GM19438 (cell line): Measurements from ENCODE around the gene KLK1.
A peak's percentile ranks its signal among the peaks of the same experiment; 100 is the strongest.

ENCODE experiments used
- ATAC-seq: cut with Tn5 transposase; IDR thresholded peaks from one replicate; pipeline ENCODE4 v1.9.1; 2021; ENCODE audit warnings: low read depth; ENCODE audit not compliant: unreplicated experiment

KLK1 gene

DNA sequence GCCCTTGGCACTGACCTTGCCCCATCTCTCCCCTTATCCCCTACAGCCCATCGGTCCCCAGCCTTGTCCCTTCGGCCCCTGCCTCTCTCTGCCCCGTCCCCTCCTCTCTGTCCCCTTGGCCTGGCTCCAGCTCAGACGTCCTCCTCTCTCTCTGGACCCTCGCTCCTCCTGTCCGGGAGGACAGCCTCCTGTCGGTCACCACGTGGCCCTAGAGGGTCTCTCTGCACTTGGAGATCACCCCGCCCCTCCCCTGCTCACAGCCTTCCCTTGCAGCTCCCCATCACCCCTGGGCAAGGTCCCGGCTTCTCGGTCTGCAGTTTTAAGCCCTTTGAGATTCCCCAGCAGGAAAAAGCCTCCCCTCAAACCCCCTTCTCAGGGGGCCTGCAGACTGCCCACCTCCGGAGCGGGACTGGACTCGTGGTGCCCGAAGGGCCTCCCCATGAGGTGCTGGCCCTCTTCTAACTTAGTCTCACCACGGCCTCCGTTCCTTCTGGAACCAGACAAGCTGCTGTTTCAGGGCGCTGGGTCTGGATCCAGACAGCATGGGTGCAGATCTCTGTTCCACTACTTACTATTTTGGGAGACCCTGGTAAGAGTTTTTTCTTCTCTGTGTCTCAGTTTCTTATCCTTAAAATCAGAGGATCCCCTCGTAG is 13.1 kb upstream of the KLK1 start:
- ATAC-seq, result no peak

DNA sequence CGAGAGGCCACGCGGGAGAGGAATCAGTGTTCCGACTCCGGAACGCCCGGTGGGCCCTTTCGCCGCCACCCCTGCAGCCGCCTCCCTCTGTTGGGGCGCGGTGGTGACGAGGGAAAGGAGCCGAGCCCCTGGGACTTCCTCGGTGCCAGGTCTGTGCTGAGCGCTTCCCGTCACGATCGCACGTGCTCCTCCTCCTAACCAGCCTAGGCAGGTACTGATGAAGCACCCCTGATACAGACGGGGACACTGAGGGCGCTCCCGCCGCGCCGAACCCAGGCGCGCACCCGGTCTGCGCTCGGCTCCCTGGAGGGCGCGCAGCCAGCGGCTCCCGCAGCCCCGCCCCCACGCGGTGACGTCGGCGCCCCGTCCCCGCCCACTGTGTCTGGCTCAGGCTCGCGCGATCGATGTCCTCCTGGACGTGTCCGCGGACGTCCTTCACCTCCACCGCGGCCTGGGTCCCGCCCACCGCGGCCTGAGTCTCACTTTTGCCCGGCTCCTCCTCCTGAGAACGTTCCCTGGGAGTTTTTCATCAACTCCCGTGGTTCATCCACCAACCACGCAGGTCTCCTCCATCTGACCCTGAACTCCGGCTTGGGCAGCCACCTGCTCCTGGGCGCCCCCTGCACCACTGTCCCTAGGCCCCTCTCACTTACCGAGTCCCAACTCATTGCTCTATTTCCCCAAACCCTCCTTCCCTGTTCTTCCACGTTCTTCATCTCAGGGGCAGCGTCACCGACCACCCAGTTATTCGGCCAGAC is 12.4 kb upstream of the KLK1 start:
- ATAC-seq, result peak; percentile 83

DNA sequence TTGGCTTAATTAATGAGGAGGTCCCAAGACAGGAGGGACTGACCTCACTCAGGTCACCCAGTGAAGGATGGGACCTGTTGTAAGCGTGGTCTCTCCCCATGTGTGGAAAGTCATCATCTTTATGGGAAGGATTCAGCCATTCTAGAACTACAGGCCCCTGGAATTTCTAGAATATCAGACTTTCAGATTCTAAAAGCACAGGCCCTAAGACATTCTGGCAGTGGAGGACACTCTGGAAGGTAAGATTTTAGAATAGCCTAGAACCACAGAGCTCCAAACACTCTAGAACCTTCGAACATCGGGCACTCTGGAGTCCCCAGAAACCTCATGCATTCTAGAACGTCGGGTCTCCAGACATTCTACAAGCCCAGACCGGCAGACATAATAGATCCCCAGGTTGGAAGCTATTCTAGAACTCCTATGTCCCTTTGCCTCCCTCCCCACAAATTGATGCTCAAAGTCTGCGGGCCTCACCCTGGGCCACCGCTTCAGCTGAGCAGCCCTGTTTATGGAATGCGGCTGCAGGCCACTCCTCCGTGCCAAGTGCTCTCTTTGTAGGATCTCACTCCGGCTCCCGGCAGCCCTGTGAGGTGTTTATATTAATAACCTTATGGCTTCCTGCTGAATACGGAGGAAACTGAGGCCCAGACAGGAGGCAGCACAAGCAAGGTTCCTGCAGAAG is 11.7 kb upstream of the KLK1 start:
- no peak for ATAC-seq

DNA sequence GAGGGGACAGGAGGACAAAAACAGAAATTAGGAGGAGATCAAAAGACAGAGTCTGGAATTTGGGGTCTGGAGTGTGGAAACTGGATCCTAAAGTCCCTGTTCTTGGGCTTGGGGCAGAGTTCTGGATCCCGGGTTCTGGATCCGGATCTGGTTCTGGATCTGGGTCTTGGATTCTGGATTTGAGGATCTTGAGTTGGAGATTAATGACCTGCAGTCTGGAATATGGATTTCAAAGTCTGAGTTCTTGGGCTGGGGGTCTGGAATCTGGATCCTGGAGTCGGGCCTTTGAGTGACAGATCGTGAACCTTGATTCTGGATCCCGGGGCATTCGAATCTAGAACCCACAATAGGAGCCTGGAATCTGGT is 10.2 kb upstream of the KLK1 start:
- no peak for ATAC-seq

DNA sequence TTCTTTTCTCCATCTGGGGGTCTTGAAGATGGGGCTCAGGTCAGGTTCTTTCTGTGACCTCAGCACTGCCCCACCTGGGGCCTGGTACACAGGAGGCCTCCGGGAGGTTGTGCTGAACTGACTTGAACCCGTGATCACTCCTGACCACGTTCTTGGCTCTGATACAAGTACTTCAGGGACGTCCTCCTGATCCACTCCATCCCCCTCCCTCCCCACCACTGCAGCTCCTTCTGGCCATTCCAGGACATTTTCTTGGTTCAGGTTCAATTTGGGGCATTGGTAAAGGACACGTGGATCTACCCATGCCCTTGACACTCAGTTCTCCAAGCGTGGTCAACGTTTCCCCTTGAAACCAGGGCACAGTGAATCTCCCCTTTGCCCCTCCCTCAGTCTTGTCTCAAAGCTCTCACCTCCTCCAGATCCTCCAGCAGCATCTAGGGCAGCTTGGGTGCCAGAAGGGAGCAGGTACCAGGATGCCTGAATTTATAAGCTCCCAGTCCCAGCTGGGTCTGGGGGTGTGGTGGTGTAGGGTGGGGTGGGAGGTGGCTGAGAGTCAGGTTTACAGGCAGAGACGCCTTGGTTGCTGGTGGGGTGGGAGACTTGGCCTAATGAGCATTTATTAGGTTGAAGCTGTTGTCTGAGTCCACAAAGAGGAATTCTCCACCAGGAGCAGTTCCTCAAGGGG is 9.7 kb upstream of the KLK1 start, which contains the start of gene KLK15:
Gene KLK15, minus strand, starts transcription at position 458 of the 685 bp plus-strand sequence. CDS start 2,082 bp downstream, outside the sequence.
- no peak for ATAC-seq

DNA sequence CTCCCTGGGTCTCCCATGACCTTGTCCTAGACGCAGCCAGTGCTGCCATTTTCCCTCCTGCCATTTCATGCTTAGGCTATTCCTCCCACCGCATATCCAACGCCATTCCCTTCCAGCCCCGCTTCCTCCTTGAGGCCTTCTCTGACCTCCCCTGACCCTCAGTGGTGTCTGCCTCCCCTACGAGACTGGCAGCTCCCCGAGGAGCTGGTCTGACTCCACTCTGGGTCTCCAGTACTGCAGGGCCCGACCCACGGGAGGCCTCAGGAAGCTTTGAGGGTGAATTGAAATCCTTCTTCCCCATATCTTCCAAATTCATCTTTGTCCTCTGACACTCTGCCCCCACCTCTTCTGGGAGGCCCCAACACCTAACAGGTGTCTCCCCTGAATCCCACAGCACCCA is 9.1 kb upstream of the KLK1 start:
- ATAC-seq, result no peak

DNA sequence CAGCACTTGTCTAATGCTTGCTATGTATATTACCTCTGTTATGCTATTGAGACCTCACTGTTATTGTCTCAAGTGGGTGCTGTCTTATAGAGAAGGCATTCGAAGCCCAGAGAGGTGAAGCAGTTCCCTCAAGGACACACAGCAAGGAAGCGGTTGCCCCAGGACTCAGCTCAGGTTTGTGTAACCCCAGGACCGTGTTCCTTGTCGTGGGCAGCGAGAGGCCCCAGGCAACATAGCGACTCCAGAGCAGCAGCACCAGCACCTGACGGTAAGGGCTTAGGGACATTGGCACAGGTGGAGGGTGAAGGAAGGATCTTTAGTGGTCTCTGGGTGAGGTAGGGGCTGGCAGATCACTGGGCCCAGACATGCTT is 7.4 kb upstream of the KLK1 start:
- no peak for ATAC-seq

DNA sequence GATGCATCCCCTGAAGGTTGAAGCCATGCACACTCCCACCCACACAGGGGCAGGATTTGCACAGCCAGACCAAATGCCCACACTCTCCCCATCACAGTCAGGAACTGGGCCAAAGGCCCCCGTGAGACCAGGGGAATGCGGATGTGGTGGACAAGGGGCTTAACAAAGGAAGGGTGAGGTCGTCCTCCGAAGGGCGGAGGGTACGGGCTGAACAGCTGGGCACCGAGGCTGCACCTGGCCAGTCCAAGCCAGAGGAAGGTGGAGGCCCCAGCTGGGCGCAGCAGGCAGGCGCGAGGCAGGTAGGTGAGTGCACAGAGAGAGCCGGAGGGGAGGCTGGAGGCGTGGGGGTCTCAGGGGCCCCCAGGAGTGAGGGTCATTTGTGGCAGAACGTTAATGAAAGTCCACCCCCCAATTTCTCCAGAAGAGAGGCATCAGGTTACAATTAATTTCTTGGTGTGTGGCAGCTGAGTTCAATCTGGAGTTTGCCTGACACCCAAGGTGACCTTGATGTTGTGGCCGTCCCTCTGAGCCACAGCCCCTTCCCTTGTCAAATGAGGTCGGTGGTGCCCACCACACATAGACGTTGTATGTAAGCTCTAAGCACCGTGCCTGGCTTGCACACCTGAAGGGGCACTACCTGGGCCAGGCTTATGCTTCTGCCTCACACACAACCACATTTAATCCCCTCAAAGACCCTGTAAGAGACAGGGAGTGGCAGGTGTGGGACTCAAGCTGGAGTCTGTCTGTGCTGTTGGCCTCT is 6.9 kb upstream of the KLK1 start:
- no peak for ATAC-seq

DNA sequence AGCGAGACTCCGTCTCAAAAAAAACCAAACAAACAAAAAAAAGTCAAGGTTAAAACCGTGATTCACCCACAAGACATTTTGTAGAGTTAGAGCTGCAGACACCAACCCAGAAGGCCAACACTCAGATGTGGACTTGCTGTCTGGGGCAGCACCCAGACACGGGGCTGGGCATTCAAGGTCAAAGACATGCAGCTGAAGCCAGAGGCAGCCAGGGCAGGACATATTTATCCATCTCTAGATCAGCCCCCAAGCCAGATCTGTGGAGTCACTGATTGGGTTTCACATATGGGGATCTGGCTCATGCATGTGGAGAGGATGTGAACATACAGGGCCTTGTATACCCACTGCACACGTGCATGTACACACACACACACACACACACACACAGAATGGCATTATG is 6.2 kb upstream of the KLK1 start:
- ATAC-seq, result no peak

DNA sequence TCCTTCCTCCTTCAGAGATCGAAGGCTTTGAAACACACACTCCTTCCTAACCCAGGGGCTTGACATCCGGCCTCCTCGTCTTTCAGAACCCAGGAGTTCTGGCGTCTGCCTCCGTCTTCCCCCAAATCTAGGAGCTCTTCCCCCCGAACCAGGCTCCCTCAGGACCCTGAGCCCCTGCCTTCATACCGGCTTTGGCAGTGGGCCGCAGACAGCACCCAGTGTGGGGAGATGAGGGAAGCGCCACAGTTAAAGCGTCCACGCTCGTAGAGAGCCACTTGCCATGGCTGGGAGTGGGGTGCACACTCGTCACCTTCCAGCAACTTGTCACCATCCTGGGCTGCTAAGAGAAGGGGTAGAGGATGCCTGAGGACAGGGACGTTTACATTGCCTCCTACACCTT is 3.9 kb upstream of the KLK1 start:
- no peak for ATAC-seq

DNA sequence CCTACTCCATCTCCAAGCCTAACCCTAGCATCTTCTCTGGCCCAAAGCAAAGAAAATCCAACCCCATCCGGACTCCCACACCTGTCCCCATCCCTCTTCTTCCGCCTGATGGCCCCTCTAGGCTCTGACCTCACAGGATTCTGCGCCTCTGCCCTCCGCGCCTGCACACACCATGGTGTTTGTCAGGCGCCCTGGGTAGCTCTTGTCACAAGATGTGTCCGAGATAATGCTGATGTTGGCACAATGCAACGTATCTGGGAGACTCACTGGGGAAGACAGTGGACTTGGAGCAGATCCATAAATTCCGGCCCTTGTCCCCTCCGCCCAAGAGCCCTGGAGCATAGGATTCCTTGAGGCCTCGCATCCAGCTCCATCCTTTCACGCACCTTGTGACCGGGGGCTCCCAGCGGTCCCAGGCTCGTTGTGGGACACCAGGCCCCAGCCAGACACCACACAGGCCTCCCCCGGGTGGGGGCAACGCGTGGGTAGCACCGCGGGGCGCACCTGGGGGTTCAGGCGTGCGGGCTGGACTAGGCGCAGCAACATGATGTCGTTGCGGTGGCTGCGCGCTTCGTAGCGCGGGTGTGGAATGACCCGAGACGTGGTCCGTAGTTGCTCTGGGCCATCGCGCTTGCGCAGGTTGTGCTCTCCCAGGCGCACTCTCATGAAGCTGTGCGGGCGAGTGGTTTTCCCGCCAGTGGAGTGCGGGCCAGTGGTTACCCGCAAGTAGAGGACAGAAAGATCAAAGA is 3.1 kb upstream of the KLK1 start:
- ATAC-seq, result no peak

DNA sequence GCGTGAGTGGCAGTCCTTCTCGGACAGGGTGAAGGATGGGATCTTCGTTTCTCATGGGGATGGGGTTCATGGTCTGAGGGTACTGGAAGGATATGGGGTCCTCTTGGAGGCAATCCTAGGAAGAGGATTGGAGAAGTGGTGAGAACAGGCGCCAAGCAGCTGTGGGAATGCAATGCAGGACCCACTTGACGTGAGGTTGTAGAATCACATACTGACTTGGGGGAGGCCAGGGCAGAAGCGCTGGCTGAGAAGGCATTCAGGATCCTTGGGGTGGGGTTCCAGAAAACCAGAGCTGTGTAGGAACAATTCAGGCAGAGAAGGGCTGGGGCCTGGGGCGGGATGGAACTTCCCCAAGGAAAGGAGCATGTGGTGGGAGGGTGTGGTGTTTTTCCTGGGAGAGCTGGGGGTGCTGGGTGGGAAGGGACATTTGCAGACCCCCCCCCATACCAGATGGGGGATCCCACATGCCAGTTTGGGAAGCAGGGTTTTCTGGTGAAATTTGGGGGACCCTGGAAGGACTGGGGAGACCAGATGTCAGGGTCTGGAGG is 852 bp downstream of the KLK1 start:
- no peak for ATAC-seq

DNA sequence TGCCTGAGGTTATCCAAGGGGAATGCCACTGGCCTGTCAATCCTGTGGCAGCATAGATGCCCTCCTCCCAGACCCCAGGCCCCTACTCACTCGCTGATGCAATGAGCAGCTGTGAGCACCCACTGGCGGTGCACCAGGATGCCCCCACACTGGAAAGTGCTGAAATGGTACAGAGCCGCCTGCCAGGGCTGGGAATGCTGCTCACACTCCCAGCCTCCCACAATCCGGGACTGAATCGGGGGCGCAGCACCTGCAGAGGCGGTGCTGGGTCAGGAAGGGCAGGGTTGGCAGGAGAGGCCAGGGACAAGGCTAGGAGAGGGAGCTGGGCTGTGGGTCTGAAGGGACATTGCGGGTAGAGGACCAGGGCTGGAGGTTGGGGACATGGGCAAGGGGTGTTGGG is 2.0 kb downstream of the KLK1 start:
- no peak for ATAC-seq

DNA sequence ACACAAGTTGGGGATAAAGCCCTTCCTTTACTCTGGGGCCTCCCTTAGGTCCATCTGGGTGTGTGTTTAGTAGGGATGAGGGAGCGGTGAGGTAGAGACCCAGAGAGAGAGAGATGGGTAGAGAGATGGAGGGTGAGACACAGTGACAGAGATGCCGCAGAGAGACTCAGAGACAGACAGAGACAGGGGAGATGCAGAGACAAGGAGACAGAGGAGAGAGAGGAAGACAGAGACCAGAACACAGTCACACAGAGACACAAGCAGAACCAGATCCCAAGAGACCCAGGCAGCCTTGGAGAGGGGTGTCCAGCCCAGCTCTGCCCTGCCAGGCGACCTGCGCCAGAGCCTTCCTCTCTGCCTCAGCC is 2.4 kb downstream of the KLK1 start:
- no peak for ATAC-seq

DNA sequence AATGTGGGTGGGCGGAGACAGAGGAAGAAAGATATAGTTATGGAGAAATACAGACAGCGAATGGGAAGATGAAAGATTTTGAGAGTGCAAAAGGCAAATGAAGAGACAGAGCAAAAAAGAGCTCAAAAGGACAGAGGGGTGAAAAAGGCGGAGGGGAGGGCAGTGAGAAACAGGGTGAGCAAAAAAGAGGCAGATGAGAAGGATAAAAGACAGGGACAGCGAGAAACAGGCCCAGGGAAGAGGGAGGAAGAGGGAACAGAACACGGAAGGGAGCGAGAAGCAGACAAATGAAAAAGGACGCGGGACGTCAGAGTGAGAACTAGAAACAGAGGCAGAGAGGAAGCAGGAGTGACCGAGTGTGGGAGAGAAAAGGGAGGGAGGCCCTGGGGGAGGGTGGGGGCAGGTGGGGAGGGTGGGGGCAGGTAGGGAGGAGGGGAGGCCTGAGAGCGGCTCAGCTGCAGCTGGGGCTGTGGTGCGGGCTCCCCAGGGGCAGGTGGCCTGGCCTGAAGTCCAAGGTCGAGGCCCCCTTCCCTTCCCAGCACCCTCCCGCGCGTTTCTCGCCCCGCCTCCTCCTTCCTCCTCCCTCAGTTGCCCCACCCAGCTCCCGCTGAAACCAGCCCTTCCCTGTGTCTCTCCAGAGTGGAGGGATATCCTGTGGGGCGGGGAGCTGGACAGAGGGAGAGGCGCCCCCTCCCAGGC is 2.9 kb downstream of the KLK1 start:
- no peak for ATAC-seq

DNA sequence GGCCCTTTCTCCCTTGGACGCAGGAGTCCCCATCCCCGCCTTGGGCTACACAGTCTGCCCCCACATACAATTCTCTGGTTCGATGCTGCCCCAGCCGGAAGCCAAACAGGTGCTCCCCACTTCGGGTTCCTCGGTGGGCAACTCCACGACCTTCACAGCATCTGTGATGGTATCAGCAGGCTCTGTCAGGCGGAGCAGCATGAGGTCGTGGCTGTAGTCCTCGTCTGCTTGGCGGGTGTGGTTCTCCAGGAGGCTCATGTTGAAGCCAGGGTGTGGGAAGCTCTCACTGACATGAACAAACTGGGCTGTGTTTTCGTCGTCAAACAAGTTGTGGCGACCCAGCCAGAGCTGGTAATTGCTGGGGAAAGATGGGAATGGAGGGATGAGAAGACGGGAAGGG is 3.5 kb downstream of the KLK1 start:
- no peak for ATAC-seq

DNA sequence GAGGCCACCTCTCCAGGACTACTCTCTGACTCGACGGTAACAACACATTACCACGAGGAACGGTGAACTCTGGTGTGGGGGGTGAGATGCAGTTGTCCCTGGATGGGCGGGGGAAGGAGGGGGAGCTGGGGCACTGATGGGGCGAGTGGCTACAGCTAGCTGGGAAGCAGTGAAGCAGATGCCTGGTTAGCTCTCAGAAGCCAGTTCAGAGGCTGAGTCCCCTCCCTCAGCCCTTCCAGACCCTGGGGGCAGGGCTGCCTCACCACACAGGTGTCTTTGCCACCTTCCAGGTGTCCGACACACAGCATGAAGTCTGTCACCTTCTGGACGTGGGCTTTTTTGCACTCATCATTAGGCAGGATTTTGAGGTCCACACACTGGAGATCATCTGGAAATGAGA is 4.0 kb downstream of the KLK1 start:
- no peak for ATAC-seq

DNA sequence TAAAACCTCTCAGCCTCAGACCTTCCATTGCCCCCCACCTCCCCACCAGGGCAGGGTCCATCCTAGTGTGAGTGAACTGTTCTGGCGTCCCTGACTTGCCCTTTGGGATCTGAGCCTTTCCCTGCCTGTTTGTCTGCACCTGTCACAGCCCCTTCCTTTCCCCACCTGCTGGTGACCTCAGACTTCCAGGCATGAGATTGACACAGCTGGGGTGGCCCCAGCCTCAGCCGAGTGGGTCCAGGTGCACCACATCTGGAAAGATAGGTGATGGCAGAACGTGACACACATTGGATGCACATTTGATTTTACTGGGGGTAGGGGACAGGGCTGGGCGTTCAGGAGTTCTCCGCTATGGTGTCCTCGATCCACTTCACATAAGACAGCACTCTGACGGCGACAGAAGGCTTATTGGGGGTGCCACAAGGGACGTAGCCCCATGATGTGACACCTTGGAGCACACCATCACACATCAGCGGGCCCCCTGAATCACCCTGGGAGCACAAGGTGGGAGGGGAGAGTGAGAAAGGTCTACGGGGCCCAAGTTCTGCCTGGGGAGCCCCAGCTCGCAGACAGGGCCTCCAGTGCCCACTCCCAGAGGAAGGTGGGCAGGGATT is 4.6 kb downstream of the KLK1 start:
- no peak for ATAC-seq
